Stimulated activated CD4-positive, alpha-beta T cell treated with anti-CD3 and anti-CD28 coated beads, Interleukin-2, amount 100 ng/mL, for 48 hours (primary cell): ENCODE data around the gene CCND3.
"Not testable (repeated sequence)": the region's sequence is repeated elsewhere in the genome, so short reads cannot be mapped to it uniquely, and the experiment has no call there.

ENCODE experiments used
- DNase-seq, 2 donors: peaks; one replicate each; pipeline ENCODE4 v3.0.0-alpha.2; 2020

The CCND3 gene

GRCh38 chr6:41943456-41943855 is 1.8 kb upstream of the CCND3 start:
- no peak for DNase-seq

GRCh38 chr6:41942882-41943281 is 1.3 kb upstream of the CCND3 start:
- DNase-seq, result not testable (repeated sequence)

- no peak for DNase-seq
These were observed 651 bp upstream of the CCND3 start for GRCh38 chr6:41942067-41942851.

- no peak for DNase-seq
These were observed 789 bp downstream of the CCND3 start for GRCh38 chr6:41940759-41941279.

GRCh38 chr6:41939848-41940758 is 1.5 kb downstream of the CCND3 start:
- no peak for DNase-seq

GRCh38 chr6:41939176-41939847 is 2.3 kb downstream of the CCND3 start:
- no peak for DNase-seq

GRCh38 chr6:41938590-41939175 is 2.9 kb downstream of the CCND3 start:
- no peak for DNase-seq

- no peak for DNase-seq
These were observed 3.6 kb downstream of the CCND3 start for GRCh38 chr6:41937861-41938574.

GRCh38 chr6:41937472-41937860 is 4.1 kb downstream of the CCND3 start:
- no peak for DNase-seq

- peak; percentile 56 to 66 for DNase-seq
These were observed 5.4 kb downstream of the CCND3 start for GRCh38 chr6:41936073-41936837.

- no peak for DNase-seq
These were observed 5.9 kb downstream of the CCND3 start for GRCh38 chr6:41935685-41936072.

GRCh38 chr6:41935193-41935574 is 6.4 kb downstream of the CCND3 start:
- no peak for DNase-seq

- DNase-seq, result no peak
These were observed 7.1 kb downstream of the CCND3 start for GRCh38 chr6:41934278-41935192.

- DNase-seq, result no peak
These were observed 9.2 kb downstream of the CCND3 start for GRCh38 chr6:41932378-41932777.

GRCh38 chr6:41931792-41932191 is 9.8 kb downstream of the CCND3 start:
- DNase-seq, result no peak

- DNase-seq, result no peak
These were observed 11.7 kb downstream of the CCND3 start for GRCh38 chr6:41929924-41930323.

GRCh38 chr6:41927253-41927652 is 14.4 kb downstream of the CCND3 start:
- no peak for DNase-seq

- no peak for DNase-seq
These were observed 19.5 kb downstream of the CCND3 start for GRCh38 chr6:41922154-41922553.

- no peak for DNase-seq
These were observed 20.0 kb downstream of the CCND3 start for GRCh38 chr6:41921712-41921998.

- peak; percentile 97 to 98 for DNase-seq
These were observed 20.5 kb downstream of the CCND3 start, which contains the start of the genes BYSL and MED20 for GRCh38 chr6:41920921-41921711. BYSL (plus strand) TSS chr6:41921499; CDS start chr6:41921563, 64 bp downstream. MED20 (minus strand) TSS chr6:41921139; CDS start chr6:41921018, 121 bp downstream.
